Immature natural killer cell (primary cell): ENCODE data around the gene GAPDH. TPM values are rescaled to one million over a fixed set of nuclear protein-coding genes. Genes with fewer than 3 reads are reported as not detected.

ENCODE experiments used
- DNase-seq, 3 donors: peaks; one replicate each; pipeline ENCODE4 v3.0.0; 2022; ENCODE audit warnings: mixed read lengths in 1 of 3
- H3K27ac Mint-ChIP-seq, 6 donors: one replicate each; pipeline ENCODE4 v1.8.0; 2020; ENCODE audit warnings: mixed read lengths in 6 of 6, mild to moderate bottlenecking in 5 of 6, inconsistent platforms in 4 of 6, moderate library complexity in 3 of 6
- H3K27me3 Mint-ChIP-seq, 3 donors: one replicate each; pipeline ENCODE4 v1.8.0; 2020 to 2021; ENCODE audit warnings: low read depth in 3 of 3, mild to moderate bottlenecking in 3 of 3, mixed read lengths in 3 of 3, moderate library complexity in 3 of 3, inconsistent platforms in 1 of 3
- H3K36me3 Mint-ChIP-seq, 3 donors: one replicate each; pipeline ENCODE4 v1.8.0; 2020; ENCODE audit warnings: mixed read lengths in 3 of 3, inconsistent platforms in 2 of 3, mild to moderate bottlenecking in 2 of 3
- H3K4me1 Mint-ChIP-seq, 2 donors: one replicate each; pipeline ENCODE4 v1.8.0; 2020; ENCODE audit warnings: inconsistent platforms in 2 of 2, mild to moderate bottlenecking in 2 of 2, mixed read lengths in 2 of 2, moderate library complexity in 1 of 2
- H3K4me3 Mint-ChIP-seq, 5 donors: one replicate each; pipeline ENCODE4 v1.8.0; 2020; ENCODE audit warnings: mild to moderate bottlenecking in 5 of 5, mixed read lengths in 5 of 5, inconsistent platforms in 3 of 5, moderate library complexity in 3 of 5
- H3K9me3 Mint-ChIP-seq, 6 donors: one replicate each; pipeline ENCODE4 v1.8.0; 2020; ENCODE audit warnings: mild to moderate bottlenecking in 6 of 6, mixed read lengths in 6 of 6, inconsistent platforms in 4 of 6, moderate library complexity in 3 of 6
- polyA plus RNA-seq, 3 donors: library from polyadenylated mRNA; unstranded; fragments of 300-500 nt; fragmentation: Illumina TruSeq; gene quantifications; one replicate each; pipeline ENCODE4 v1.2.3, GENCODE V29; 2021

GAPDH gene
- polyA plus RNA-seq, 3 donors from 2014 or later: 1,615 to 2,185 (median 1,854) TPM

GRCh38 chr12:6541371-6542165 lies 7.3 kb downstream of the GAPDH start:
- Mint-ChIP-seq H3K27me3 (peaks cover 0 to 5% (median 2%) of the 10 kb centered on the region in 3 donors), H3K9me3 (no peaks in the 10 kb centered on the region), H3K4me1 (peaks cover 22 to 24% of the 10 kb centered on the region in 2 donors), H3K36me3 (peaks cover 11 to 41% (median 13%) of the 10 kb centered on the region in 3 donors), H3K27ac (peak overlapping the region in 1 of 6 donors; percentile 38), H3K4me3 (no peak overlapping the region)
- DNase-seq: no peak

- H3K27me3 Mint-ChIP-seq: peaks cover 0 to 5% (median 2%) of the 10 kb centered on the region in 3 donors
- no peak for DNase-seq
- no peak overlapping the region for H3K4me3 Mint-ChIP-seq
- H3K27ac Mint-ChIP-seq: peak overlapping the region in 1 of 6 donors; percentile 38
- peaks cover 11 to 47% (median 19%) of the 10 kb centered on the region in 3 donors for H3K36me3 Mint-ChIP-seq
- no peaks in the 10 kb centered on the region for H3K9me3 Mint-ChIP-seq
- H3K4me1 Mint-ChIP-seq: peaks cover 15 to 17% of the 10 kb centered on the region in 2 donors
These were observed 8.1 kb downstream of the GAPDH start for GRCh38 chr12:6542209-6543009.

GRCh38 chr12:6546016-6546415 lies 11.7 kb downstream of the GAPDH start:
- H3K27ac Mint-ChIP-seq: peak overlapping the region in 1 of 6 donors; percentile 1

GRCh38 chr12:6547566-6547965 lies 13.2 kb downstream of the GAPDH start:
- no peaks in the 10 kb centered on the region for H3K27me3 Mint-ChIP-seq
- H3K4me1 Mint-ChIP-seq: peaks cover 14% of the 10 kb centered on the region in 2 donors
- H3K9me3 Mint-ChIP-seq: no peaks in the 10 kb centered on the region
- peak overlapping the region in 1 of 6 donors; percentile 30 for H3K27ac Mint-ChIP-seq
- no peak for DNase-seq
- peaks cover 11 to 32% (median 13%) of the 10 kb centered on the region in 3 donors for H3K36me3 Mint-ChIP-seq
- H3K4me3 Mint-ChIP-seq: no peak overlapping the region

More at GRCh38 chr12:6546016-6546415, 11.7 kb downstream of the GAPDH start:
- peaks cover 11 to 39% (median 13%) of the 10 kb centered on the region in 3 donors for H3K36me3 Mint-ChIP-seq
- DNase-seq: no peak
- H3K4me1 Mint-ChIP-seq: peaks cover 0 to 4% of the 10 kb centered on the region in 2 donors
- H3K27me3 Mint-ChIP-seq: no peaks in the 10 kb centered on the region
- no peaks in the 10 kb centered on the region for H3K9me3 Mint-ChIP-seq
- H3K4me3 Mint-ChIP-seq: no peak overlapping the region

- DNase-seq: no peak
- Mint-ChIP-seq H3K9me3 (no peaks in the 10 kb centered on the region), H3K27me3 (no peaks in the 10 kb centered on the region), H3K4me3 (no peak overlapping the region), H3K36me3 (peaks cover 11 to 32% (median 13%) of the 10 kb centered on the region in 3 donors), H3K4me1 (peaks cover 18% of the 10 kb centered on the region in 2 donors), H3K27ac (no peak overlapping the region)
These were observed 13.7 kb downstream of the GAPDH start for GRCh38 chr12:6547987-6548386.

GRCh38 chr12:6548556-6548955 lies 14.2 kb downstream of the GAPDH start:
- peaks cover 24% of the 10 kb centered on the region in 2 donors for H3K4me1 Mint-ChIP-seq
- H3K9me3 Mint-ChIP-seq: no peaks in the 10 kb centered on the region
- H3K27me3 Mint-ChIP-seq: no peaks in the 10 kb centered on the region
- DNase-seq: no peak
- no peak overlapping the region for H3K4me3 Mint-ChIP-seq
- H3K27ac Mint-ChIP-seq: no peak overlapping the region
- peaks cover 11 to 32% (median 13%) of the 10 kb centered on the region in 3 donors for H3K36me3 Mint-ChIP-seq

- DNase-seq: no peak
- H3K27me3 Mint-ChIP-seq: no peaks in the 10 kb centered on the region
- H3K4me3 Mint-ChIP-seq: no peak overlapping the region
- H3K4me1 Mint-ChIP-seq: peaks cover 29% of the 10 kb centered on the region in 2 donors
- H3K27ac Mint-ChIP-seq: peak overlapping the region in 1 of 6 donors; percentile 77
- H3K36me3 Mint-ChIP-seq: peaks cover 11 to 32% (median 13%) of the 10 kb centered on the region in 3 donors
- no peaks in the 10 kb centered on the region for H3K9me3 Mint-ChIP-seq
These were observed 14.8 kb downstream of the GAPDH start for GRCh38 chr12:6548966-6549683.

- no peaks in the 10 kb centered on the region for H3K9me3 Mint-ChIP-seq
- H3K27me3 Mint-ChIP-seq: peaks cover 0 to 3% (median 2%) of the 10 kb centered on the region in 3 donors
- H3K4me1 Mint-ChIP-seq: peaks cover 34 to 35% of the 10 kb centered on the region in 2 donors
- DNase-seq: no peak
- H3K27ac Mint-ChIP-seq: no peak overlapping the region
- peaks cover 11 to 29% (median 13%) of the 10 kb centered on the region in 3 donors for H3K36me3 Mint-ChIP-seq
- H3K4me3 Mint-ChIP-seq: no peak overlapping the region
These were observed 15.4 kb downstream of the GAPDH start for GRCh38 chr12:6549684-6550151.

- no peak for DNase-seq
- H3K36me3 Mint-ChIP-seq: peaks cover 11 to 29% (median 13%) of the 10 kb centered on the region in 3 donors
- no peak overlapping the region for H3K27ac Mint-ChIP-seq
- no peaks in the 10 kb centered on the region for H3K9me3 Mint-ChIP-seq
- H3K4me1 Mint-ChIP-seq: peaks cover 40 to 41% of the 10 kb centered on the region in 2 donors
- no peak overlapping the region for H3K4me3 Mint-ChIP-seq
- H3K27me3 Mint-ChIP-seq: peaks cover 0 to 3% (median 2%) of the 10 kb centered on the region in 3 donors
These were observed 16.2 kb downstream of the GAPDH start for GRCh38 chr12:6550294-6551062.

- Mint-ChIP-seq H3K27me3 (peaks cover 0 to 5% (median 2%) of the 10 kb centered on the region in 3 donors), H3K36me3 (peaks cover 6 to 23% (median 8%) of the 10 kb centered on the region in 3 donors), H3K9me3 (no peaks in the 10 kb centered on the region), H3K4me3 (no peak overlapping the region), H3K27ac (peak overlapping the region in 1 of 6 donors; percentile 17), H3K4me1 (peaks cover 40 to 41% of the 10 kb centered on the region in 2 donors)
- no peak for DNase-seq
These were observed 16.7 kb downstream of the GAPDH start for GRCh38 chr12:6551063-6551461.

- peaks cover 5 to 21% (median 7%) of the 10 kb centered on the region in 3 donors for H3K36me3 Mint-ChIP-seq
- no peak for DNase-seq
- H3K4me3 Mint-ChIP-seq: peak overlapping the region in 1 of 5 donors; percentile 35
- peaks cover 44 to 45% of the 10 kb centered on the region in 2 donors for H3K4me1 Mint-ChIP-seq
- H3K27me3 Mint-ChIP-seq: peaks cover 0 to 5% (median 2%) of the 10 kb centered on the region in 3 donors
- H3K9me3 Mint-ChIP-seq: no peaks in the 10 kb centered on the region
- peak overlapping the region in 2 of 6 donors; percentile 17 to 46 for H3K27ac Mint-ChIP-seq
These were observed 17.3 kb downstream of the GAPDH start for GRCh38 chr12:6551496-6552139.

GRCh38 chr12:6552140-6552551 lies 17.8 kb downstream of the GAPDH start:
- peaks cover 46 to 47% of the 10 kb centered on the region in 2 donors for H3K4me1 Mint-ChIP-seq

More at GRCh38 chr12:6552140-6552551, 17.8 kb downstream of the GAPDH start:
- peaks cover 2 to 16% (median 5%) of the 10 kb centered on the region in 3 donors for H3K36me3 Mint-ChIP-seq
- no peak for DNase-seq
- peaks cover 0 to 7% (median 2%) of the 10 kb centered on the region in 3 donors for H3K27me3 Mint-ChIP-seq
- H3K4me3 Mint-ChIP-seq: peak overlapping the region in 1 of 5 donors; percentile 35
- no peaks in the 10 kb centered on the region for H3K9me3 Mint-ChIP-seq
- H3K27ac Mint-ChIP-seq: peak overlapping the region in 1 of 6 donors; percentile 62
